Measurements from ENCODE around the gene NLRP7.
"Not testable (repeated sequence)": the region's sequence is repeated elsewhere in the genome, so short reads cannot be mapped to it uniquely, and the experiment has no call there.

NLRP7 gene

GRCh38 chr19:54949412-54949811, 2.1 kb upstream of the NLRP7 start:
- Histone ChIP-seq H3K9me3 (no peaks in the 10 kb centered on the region), H3K27me3 (peaks cover 37% of the 10 kb centered on the region), H3K4me1 (ENCODE audit: control insufficient read depth in 1 of 2, insufficient read depth in 1 of 2, low read depth in 1 of 2, low read length in 1 of 2) (no peaks in the 10 kb centered on the region), H3K36me3 (no peaks in the 10 kb centered on the region), H3K27ac (no peak overlapping the region), H3K4me3 (ENCODE audit: low read depth in 1 of 2, low read length in 1 of 2) (no peak overlapping the region)
- no peak for TF ChIP-seq CTCF (IDR thresholded peaks at IDR 0.05)

GRCh38 chr19:54943772-54944361, 3.5 kb downstream of the NLRP7 start:
- H3K27me3 ChIP-seq = peaks cover 13% of the 10 kb centered on the region
- H3K4me1 ChIP-seq (ENCODE audit: control insufficient read depth in 1 of 2, insufficient read depth in 1 of 2, low read depth in 1 of 2, low read length in 1 of 2); H3K9me3 ChIP-seq; H3K36me3 ChIP-seq; H3K4me3 ChIP-seq (ENCODE audit: low read depth in 1 of 2, low read length in 1 of 2); H3K27ac ChIP-seq: not testable (repeated sequence)

GRCh38 chr19:54939538-54939937, 7.8 kb downstream of the NLRP7 start:
- H3K36me3 ChIP-seq; H3K4me1 ChIP-seq (ENCODE audit: control insufficient read depth in 1 of 2, insufficient read depth in 1 of 2, low read depth in 1 of 2, low read length in 1 of 2); H3K9me3 ChIP-seq; H3K27ac ChIP-seq; H3K4me3 ChIP-seq (ENCODE audit: low read depth in 1 of 2, low read length in 1 of 2): not testable (repeated sequence)
- peaks cover 28% of the 10 kb centered on the region for H3K27me3 ChIP-seq

GRCh38 chr19:54938906-54939305, 8.4 kb downstream of the NLRP7 start:
- Histone ChIP-seq H3K9me3 (no peaks in the 10 kb centered on the region), H3K27me3 (peaks cover 28% of the 10 kb centered on the region), H3K4me1 (ENCODE audit: control insufficient read depth in 1 of 2, insufficient read depth in 1 of 2, low read depth in 1 of 2, low read length in 1 of 2) (no peaks in the 10 kb centered on the region), H3K4me3 (ENCODE audit: low read depth in 1 of 2, low read length in 1 of 2) (no peak overlapping the region), H3K36me3 (no peaks in the 10 kb centered on the region), H3K27ac (no peak overlapping the region)
- TF ChIP-seq CTCF (IDR thresholded peaks at IDR 0.05) = no peak

GRCh38 chr19:54937926-54938325, 9.4 kb downstream of the NLRP7 start:
- no peak for TF ChIP-seq CTCF (IDR thresholded peaks at IDR 0.05)
- Histone ChIP-seq H3K9me3 (no peaks in the 10 kb centered on the region), H3K4me1 (ENCODE audit: control insufficient read depth in 1 of 2, insufficient read depth in 1 of 2, low read depth in 1 of 2, low read length in 1 of 2) (no peaks in the 10 kb centered on the region), H3K27me3 (peaks cover 28% of the 10 kb centered on the region), H3K27ac (no peak overlapping the region), H3K4me3 (ENCODE audit: low read depth in 1 of 2, low read length in 1 of 2) (no peak overlapping the region), H3K36me3 (no peaks in the 10 kb centered on the region)

GRCh38 chr19:54928299-54928698, 19.0 kb downstream of the NLRP7 start:
- Histone ChIP-seq H3K27ac (no peak overlapping the region), H3K9me3 (peaks cover 10% of the 10 kb centered on the region), H3K36me3 (no peaks in the 10 kb centered on the region), H3K4me3 (ENCODE audit: low read depth in 1 of 2, low read length in 1 of 2) (no peak overlapping the region), H3K27me3 (no peaks in the 10 kb centered on the region), H3K4me1 (ENCODE audit: control insufficient read depth in 1 of 2, insufficient read depth in 1 of 2, low read depth in 1 of 2, low read length in 1 of 2) (no peaks in the 10 kb centered on the region)
- TF ChIP-seq CTCF (IDR thresholded peaks at IDR 0.05) = no peak

GRCh38 chr19:54923276-54923675, 24.1 kb downstream of the NLRP7 start:
- H3K27me3 ChIP-seq = peaks cover 24% of the 10 kb centered on the region
- H3K4me3 ChIP-seq (ENCODE audit: low read depth in 1 of 2, low read length in 1 of 2) = no peak overlapping the region
- no peak for TF ChIP-seq CTCF (IDR thresholded peaks at IDR 0.05)
- H3K36me3 ChIP-seq = no peaks in the 10 kb centered on the region
- peaks cover 3% of the 10 kb centered on the region for H3K9me3 ChIP-seq
- H3K4me1 ChIP-seq (ENCODE audit: control insufficient read depth in 1 of 2, insufficient read depth in 1 of 2, low read depth in 1 of 2, low read length in 1 of 2) = no peaks in the 10 kb centered on the region
- no peak overlapping the region for H3K27ac ChIP-seq
